GM23338 (cell line): Measurements from ENCODE around the gene PLD1. TPM values are rescaled to one million over a fixed set of nuclear protein-coding genes. Genes with fewer than 3 reads are reported as not detected.

Experiments used
- ATAC-seq: fragments of 200-7000 bp; cut with Tn5 transposase; 3 replicates; pipeline ENCODE4 v1.9.1; 2020
- DNase-seq: peaks from one replicate; pipeline ENCODE4 v3.0.0-alpha.2; 2015; ENCODE audit warnings: low spot score
- H2AFZ ChIP-seq: fragments of 200-600 bp; sonication (generic); 2 replicates; pipeline ENCODE4 v1.8.0; 2016; ENCODE audit warnings: antibody characterized with exemption, mild to moderate bottlenecking, moderate library complexity
- H3F3A ChIP-seq: fragments of 200-600 bp; sonication (generic); replicated peaks from 2 replicates; pipeline ENCODE4 v1.8.0; 2017; ENCODE audit warnings: antibody characterized with exemption, mixed run types, low read depth
- H3K27ac ChIP-seq: fragments of 200-600 bp; sonication (generic); 2 replicates; pipeline ENCODE4 v1.6.1; 2016; ENCODE audit warnings: low read depth
- H3K27me3 ChIP-seq: fragments of 200-600 bp; sonication (generic); 2 replicates; pipeline ENCODE4 v1.8.0; 2016; ENCODE audit warnings: mild to moderate bottlenecking, mixed run types, moderate library complexity; ENCODE audit not compliant: insufficient read depth
- H3K36me3 ChIP-seq: fragments of 200-600 bp; sonication (generic); 2 replicates; pipeline ENCODE4 v1.8.0; 2016; ENCODE audit warnings: mild to moderate bottlenecking; ENCODE audit not compliant: insufficient read depth
- H3K4me1 ChIP-seq: fragments of 200-600 bp; sonication (generic); 2 replicates; pipeline ENCODE4 v1.8.0; 2016; ENCODE audit warnings: mild to moderate bottlenecking, moderate library complexity; ENCODE audit not compliant: insufficient read depth
- H3K4me2 ChIP-seq: fragments of 200-600 bp; sonication (generic); 2 replicates; pipeline ENCODE4 v1.7.1; 2017; ENCODE audit warnings: mixed run types
- H3K4me3 ChIP-seq: fragments of 200-600 bp; sonication (generic); 2 replicates; pipeline ENCODE4 v1.6.1; 2016; ENCODE audit warnings: mixed run types
- H3K79me2 ChIP-seq: fragments of 200-600 bp; sonication (generic); replicated peaks from 2 replicates; pipeline ENCODE4 v1.8.0; 2017; ENCODE audit warnings: mild to moderate bottlenecking; ENCODE audit not compliant: insufficient read depth
- H3K9me2 ChIP-seq: fragments of 200-600 bp; sonication (generic); 2 replicates; pipeline ENCODE4 v1.8.0; 2017; ENCODE audit not compliant: insufficient read depth
- H4K20me1 ChIP-seq: fragments of 200-600 bp; sonication (generic); replicated peaks from 2 replicates; pipeline ENCODE4 v1.8.0; 2017; ENCODE audit warnings: mild to moderate bottlenecking; ENCODE audit not compliant: insufficient read depth
- H3K27ac Mint-ChIP-seq: 2 replicates; pipeline ENCODE4 v1.8.0; 2020; ENCODE audit warnings: inconsistent platforms, mild to moderate bottlenecking, moderate library complexity, mixed read lengths
- H3K27me3 Mint-ChIP-seq: 3 replicates; pipeline ENCODE4 v1.8.0; 2022; ENCODE audit warnings: low read depth, mild to moderate bottlenecking, moderate library complexity, mixed read lengths, inconsistent platforms; ENCODE audit not compliant: insufficient read depth, poor library complexity
- H3K36me3 Mint-ChIP-seq: 3 replicates; pipeline ENCODE4 v1.8.0; 2021; ENCODE audit warnings: low read depth, mild to moderate bottlenecking, inconsistent platforms, moderate library complexity, mixed read lengths
- H3K4me1 Mint-ChIP-seq: 3 replicates; pipeline ENCODE4 v1.8.0; 2020; ENCODE audit warnings: mild to moderate bottlenecking, inconsistent platforms, mixed read lengths
- H3K4me3 Mint-ChIP-seq: 3 replicates; pipeline ENCODE4 v1.8.0; 2021; ENCODE audit warnings: moderate library complexity, mild to moderate bottlenecking, inconsistent platforms, mixed read lengths
- H3K9me3 Mint-ChIP-seq: 3 replicates; pipeline ENCODE4 v1.8.0; 2020; ENCODE audit warnings: moderate library complexity, mild to moderate bottlenecking, inconsistent platforms, mixed read lengths
- CREB1 ChIP-seq: fragments of 250-450 bp; sonication (Bioruptor Pico); IDR thresholded peaks from 2 replicates; pipeline ENCODE4 v1.5.0; 2020; ENCODE audit warnings: low read depth, mild to moderate bottlenecking, moderate library complexity
- EZH2 ChIP-seq: fragments of 200-600 bp; sonication (generic); IDR thresholded peaks from one replicate; pipeline ENCODE4 v1.8.0; 2017; ENCODE audit warnings: antibody characterized with exemption, mild to moderate bottlenecking, low read depth; ENCODE audit not compliant: unreplicated experiment
- EZH2phosphoT487 ChIP-seq: fragments of 200-600 bp; sonication (generic); IDR thresholded peaks from one replicate; pipeline ENCODE4 v1.8.1; 2018; ENCODE audit warnings: antibody characterized with exemption; ENCODE audit not compliant: unreplicated experiment
- JUNB ChIP-seq: IDR thresholded peaks from one replicate; pipeline ENCODE4 v1.6.1; 2016; ENCODE audit warnings: antibody characterized with exemption; ENCODE audit not compliant: unreplicated experiment
- NANOG ChIP-seq: IDR thresholded peaks from 2 replicates; pipeline ENCODE4 v1.6.1; 2016; ENCODE audit warnings: antibody characterized with exemption, borderline replicate concordance
- POLR2AphosphoS5 ChIP-seq: IDR thresholded peaks from 2 replicates; pipeline ENCODE4 v1.6.1; 2016; ENCODE audit warnings: antibody characterized with exemption, low read depth
- REST ChIP-seq: IDR thresholded peaks from one replicate; pipeline ENCODE4 v1.6.1; 2018; ENCODE audit warnings: antibody characterized with exemption; ENCODE audit not compliant: unreplicated experiment
- STAT1 ChIP-seq: IDR thresholded peaks from one replicate; pipeline ENCODE4 v1.6.1; 2016; ENCODE audit warnings: antibody characterized with exemption; ENCODE audit not compliant: unreplicated experiment
- ZNF114 ChIP-seq: fragments of 250-450 bp; sonication (Bioruptor Pico); IDR thresholded peaks from 2 replicates; pipeline ENCODE4 v1.5.0; 2020; ENCODE audit warnings: mild to moderate bottlenecking, moderate library complexity
- ZNF331 ChIP-seq: fragments of 250-450 bp; sonication (Bioruptor Pico); IDR thresholded peaks from 2 replicates; pipeline ENCODE4 v1.5.0; 2020; ENCODE audit warnings: low read depth, mild to moderate bottlenecking, moderate library complexity
- polyA plus RNA-seq: library from polyadenylated mRNA; unstranded; fragments of >200 nt; fragmentation: Nextera tagmentation; extraction: Ambion mirVana; gene quantifications from 2 replicates; pipeline ENCODE4 v1.2.1, GENCODE V29; 2016
- total RNA-seq: library from RNA; depleted of rRNA; stranded (reverse); fragments of >200 nt; shearing (Covaris generic); gene quantifications from 2 replicates; pipeline ENCODE4 v1.2.3, GENCODE V29; 2014
- TF ChIP-seq, protein P1 (sequence below): fragments of 250-450 bp; sonication (Bioruptor Pico); IDR thresholded peaks from 2 replicates; pipeline ENCODE4 v1.5.0; 2020; ENCODE audit warnings: mild to moderate bottlenecking, moderate library complexity
- TF ChIP-seq, protein P2 (sequence below), 2 experiments: fragments of 200-600 bp in 1 of 2; sonication (generic) in 1 of 2; conservative IDR thresholded peaks; 2 replicates each; pipeline versions ENCODE4 v1.5.1 to v1.6.1; 2016 to 2017; ENCODE audit warnings: antibody characterized with exemption in 2 of 2, low read depth in 2 of 2, mild to moderate bottlenecking in 2 of 2, moderate library complexity in 1 of 2
- TF ChIP-seq, protein P3 (sequence below): IDR thresholded peaks from 2 replicates; pipeline ENCODE4 v1.6.1; 2016; ENCODE audit warnings: antibody characterized with exemption

PLD1 gene
- total and polyA plus RNA-seq, 2 experiments from 2014 or later, result 1.4 to 2.2 TPM

DNA sequence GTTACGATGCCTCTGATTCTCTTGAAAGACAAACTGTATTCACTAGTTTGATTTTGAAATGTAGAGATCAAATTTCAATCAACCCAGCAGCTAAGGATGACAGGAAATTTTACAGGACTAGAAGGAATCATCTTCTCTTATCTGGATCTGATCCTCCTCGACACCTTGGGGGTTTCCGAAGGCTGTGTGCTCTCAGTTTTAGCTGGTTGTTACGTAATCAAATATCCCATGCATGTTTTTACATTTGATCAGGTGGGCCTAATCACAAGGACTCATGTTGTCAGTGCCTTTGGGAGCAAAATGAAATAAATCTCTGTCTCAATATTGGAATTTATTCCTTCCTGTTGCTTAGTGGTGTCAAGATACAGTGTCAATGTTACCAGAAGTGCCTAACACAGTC lies 208.2 kb downstream of the PLD1 start:
- H3K79me2 ChIP-seq, result no peaks in the 10 kb centered on the region
- no peak overlapping the region for H3K27ac ChIP-seq
- Mint-ChIP-seq H3K27me3 (no peaks in the 10 kb centered on the region), H3K4me1 (no peaks in the 10 kb centered on the region), H3K27ac (no peak overlapping the region), H3K9me3 (no peaks in the 10 kb centered on the region), H3K36me3 (no peaks in the 10 kb centered on the region), H3K4me3 (no peak overlapping the region)
- H3K4me2 ChIP-seq, result no peak overlapping the region
- DNase-seq (no peak), ATAC-seq (no peak)
- no peaks in the 10 kb centered on the region for H3K27me3 ChIP-seq
- H2AFZ ChIP-seq, result no peak overlapping the region
- H3K4me1 ChIP-seq, result no peaks in the 10 kb centered on the region
- H4K20me1 ChIP-seq, result no peaks in the 10 kb centered on the region
- H3K36me3 ChIP-seq, result no peaks in the 10 kb centered on the region
- TF ChIP-seq NANOG (no peak), REST (no peak), POLR2AphosphoS5 (no peak), EZH2 (no peak), ZNF114 (no peak), STAT1 (no peak), ZNF331 (CRISPR knock-in tag) (no peak), CREB1 (CRISPR knock-in tag) (no peak), JUNB (no peak), EZH2phosphoT487 (no peak)
- TF ChIP-seq, protein P1, sequence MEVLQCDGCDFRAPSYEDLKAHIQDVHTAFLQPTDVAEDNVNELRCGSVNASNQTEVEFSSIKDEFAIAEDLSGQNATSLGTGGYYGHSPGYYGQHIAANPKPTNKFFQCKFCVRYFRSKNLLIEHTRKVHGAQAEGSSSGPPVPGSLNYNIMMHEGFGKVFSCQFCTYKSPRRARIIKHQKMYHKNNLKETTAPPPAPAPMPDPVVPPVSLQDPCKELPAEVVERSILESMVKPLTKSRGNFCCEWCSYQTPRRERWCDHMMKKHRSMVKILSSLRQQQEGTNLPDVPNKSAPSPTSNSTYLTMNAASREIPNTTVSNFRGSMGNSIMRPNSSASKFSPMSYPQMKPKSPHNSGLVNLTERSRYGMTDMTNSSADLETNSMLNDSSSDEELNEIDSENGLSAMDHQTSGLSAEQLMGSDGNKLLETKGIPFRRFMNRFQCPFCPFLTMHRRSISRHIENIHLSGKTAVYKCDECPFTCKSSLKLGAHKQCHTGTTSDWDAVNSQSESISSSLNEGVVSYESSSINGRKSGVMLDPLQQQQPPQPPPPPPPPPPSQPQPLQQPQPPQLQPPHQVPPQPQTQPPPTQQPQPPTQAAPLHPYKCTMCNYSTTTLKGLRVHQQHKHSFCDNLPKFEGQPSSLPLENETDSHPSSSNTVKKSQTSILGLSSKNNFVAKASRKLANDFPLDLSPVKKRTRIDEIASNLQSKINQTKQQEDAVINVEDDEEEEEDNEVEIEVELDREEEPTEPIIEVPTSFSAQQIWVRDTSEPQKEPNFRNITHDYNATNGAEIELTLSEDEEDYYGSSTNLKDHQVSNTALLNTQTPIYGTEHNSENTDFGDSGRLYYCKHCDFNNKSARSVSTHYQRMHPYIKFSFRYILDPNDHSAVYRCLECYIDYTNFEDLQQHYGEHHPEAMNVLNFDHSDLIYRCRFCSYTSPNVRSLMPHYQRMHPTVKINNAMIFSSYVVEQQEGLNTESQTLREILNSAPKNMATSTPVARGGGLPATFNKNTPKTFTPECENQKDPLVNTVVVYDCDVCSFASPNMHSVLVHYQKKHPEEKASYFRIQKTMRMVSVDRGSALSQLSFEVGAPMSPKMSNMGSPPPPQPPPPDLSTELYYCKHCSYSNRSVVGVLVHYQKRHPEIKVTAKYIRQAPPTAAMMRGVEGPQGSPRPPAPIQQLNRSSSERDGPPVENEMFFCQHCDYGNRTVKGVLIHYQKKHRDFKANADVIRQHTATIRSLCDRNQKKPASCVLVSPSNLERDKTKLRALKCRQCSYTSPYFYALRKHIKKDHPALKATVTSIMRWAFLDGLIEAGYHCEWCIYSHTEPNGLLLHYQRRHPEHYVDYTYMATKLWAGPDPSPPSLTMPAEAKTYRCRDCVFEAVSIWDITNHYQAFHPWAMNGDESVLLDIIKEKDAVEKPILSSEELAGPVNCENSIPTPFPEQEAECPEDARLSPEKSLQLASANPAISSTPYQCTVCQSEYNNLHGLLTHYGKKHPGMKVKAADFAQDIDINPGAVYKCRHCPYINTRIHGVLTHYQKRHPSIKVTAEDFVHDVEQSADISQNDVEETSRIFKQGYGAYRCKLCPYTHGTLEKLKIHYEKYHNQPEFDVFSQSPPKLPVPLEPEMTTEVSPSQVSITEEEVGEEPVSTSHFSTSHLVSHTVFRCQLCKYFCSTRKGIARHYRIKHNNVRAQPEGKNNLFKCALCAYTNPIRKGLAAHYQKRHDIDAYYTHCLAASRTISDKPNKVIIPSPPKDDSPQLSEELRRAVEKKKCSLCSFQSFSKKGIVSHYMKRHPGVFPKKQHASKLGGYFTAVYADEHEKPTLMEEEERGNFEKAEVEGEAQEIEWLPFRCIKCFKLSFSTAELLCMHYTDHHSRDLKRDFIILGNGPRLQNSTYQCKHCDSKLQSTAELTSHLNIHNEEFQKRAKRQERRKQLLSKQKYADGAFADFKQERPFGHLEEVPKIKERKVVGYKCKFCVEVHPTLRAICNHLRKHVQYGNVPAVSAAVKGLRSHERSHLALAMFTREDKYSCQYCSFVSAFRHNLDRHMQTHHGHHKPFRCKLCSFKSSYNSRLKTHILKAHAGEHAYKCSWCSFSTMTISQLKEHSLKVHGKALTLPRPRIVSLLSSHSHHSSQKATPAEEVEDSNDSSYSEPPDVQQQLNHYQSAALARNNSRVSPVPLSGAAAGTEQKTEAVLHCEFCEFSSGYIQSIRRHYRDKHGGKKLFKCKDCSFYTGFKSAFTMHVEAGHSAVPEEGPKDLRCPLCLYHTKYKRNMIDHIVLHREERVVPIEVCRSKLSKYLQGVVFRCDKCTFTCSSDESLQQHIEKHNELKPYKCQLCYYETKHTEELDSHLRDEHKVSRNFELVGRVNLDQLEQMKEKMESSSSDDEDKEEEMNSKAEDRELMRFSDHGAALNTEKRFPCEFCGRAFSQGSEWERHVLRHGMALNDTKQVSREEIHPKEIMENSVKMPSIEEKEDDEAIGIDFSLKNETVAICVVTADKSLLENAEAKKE (CRISPR knock-in tag), result no peak
- TF ChIP-seq, protein P2, sequence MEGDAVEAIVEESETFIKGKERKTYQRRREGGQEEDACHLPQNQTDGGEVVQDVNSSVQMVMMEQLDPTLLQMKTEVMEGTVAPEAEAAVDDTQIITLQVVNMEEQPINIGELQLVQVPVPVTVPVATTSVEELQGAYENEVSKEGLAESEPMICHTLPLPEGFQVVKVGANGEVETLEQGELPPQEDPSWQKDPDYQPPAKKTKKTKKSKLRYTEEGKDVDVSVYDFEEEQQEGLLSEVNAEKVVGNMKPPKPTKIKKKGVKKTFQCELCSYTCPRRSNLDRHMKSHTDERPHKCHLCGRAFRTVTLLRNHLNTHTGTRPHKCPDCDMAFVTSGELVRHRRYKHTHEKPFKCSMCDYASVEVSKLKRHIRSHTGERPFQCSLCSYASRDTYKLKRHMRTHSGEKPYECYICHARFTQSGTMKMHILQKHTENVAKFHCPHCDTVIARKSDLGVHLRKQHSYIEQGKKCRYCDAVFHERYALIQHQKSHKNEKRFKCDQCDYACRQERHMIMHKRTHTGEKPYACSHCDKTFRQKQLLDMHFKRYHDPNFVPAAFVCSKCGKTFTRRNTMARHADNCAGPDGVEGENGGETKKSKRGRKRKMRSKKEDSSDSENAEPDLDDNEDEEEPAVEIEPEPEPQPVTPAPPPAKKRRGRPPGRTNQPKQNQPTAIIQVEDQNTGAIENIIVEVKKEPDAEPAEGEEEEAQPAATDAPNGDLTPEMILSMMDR (conservative IDR thresholded peaks at IDR 0.05; ENCODE audit: low read depth in 2 of 2), result no peak
- TF ChIP-seq, protein P3, sequence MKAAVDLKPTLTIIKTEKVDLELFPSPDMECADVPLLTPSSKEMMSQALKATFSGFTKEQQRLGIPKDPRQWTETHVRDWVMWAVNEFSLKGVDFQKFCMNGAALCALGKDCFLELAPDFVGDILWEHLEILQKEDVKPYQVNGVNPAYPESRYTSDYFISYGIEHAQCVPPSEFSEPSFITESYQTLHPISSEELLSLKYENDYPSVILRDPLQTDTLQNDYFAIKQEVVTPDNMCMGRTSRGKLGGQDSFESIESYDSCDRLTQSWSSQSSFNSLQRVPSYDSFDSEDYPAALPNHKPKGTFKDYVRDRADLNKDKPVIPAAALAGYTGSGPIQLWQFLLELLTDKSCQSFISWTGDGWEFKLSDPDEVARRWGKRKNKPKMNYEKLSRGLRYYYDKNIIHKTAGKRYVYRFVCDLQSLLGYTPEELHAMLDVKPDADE, result no peak
- no peak overlapping the region for H3K4me3 ChIP-seq
- H3F3A ChIP-seq, result no peaks in the 10 kb centered on the region
- H3K9me2 ChIP-seq, result no peaks in the 10 kb centered on the region
